Parathyroid adenoma (tissue), 2 donors: ENCODE data around the gene ASPDH.

Source experiments
- H2AFZ ChIP-seq: fragments of 300-600 bp; sonication (generic); one replicate; pipeline ENCODE4 v1.7.0; 2017; ENCODE audit warnings: antibody characterized with exemption, mild to moderate bottlenecking
- H3K27ac ChIP-seq: fragments of 300-600 bp; sonication (generic); one replicate; pipeline ENCODE4 v1.7.0; 2017
- H3K27me3 ChIP-seq: fragments of 300-600 bp; sonication (generic); one replicate; pipeline ENCODE4 v1.7.0; 2017; ENCODE audit warnings: low read length; ENCODE audit not compliant: control insufficient read depth, insufficient read depth
- H3K36me3 ChIP-seq: fragments of 300-600 bp; sonication (generic); one replicate; pipeline ENCODE4 v1.7.0; 2017; ENCODE audit warnings: low read length; ENCODE audit not compliant: control insufficient read depth, insufficient read depth
- H3K4me1 ChIP-seq: fragments of 300-600 bp; sonication (generic); one replicate; pipeline ENCODE4 v1.7.0; 2017; ENCODE audit warnings: control low read depth
- H3K4me2 ChIP-seq: fragments of 300-600 bp; sonication (generic); one replicate; pipeline ENCODE4 v1.7.0; 2017; ENCODE audit warnings: low read length
- H3K4me3 ChIP-seq: fragments of 300-600 bp; sonication (generic); one replicate; pipeline ENCODE4 v1.7.0; 2017; ENCODE audit warnings: low read depth, low read length
- H3K79me2 ChIP-seq: fragments of 300-600 bp; sonication (generic); one replicate; pipeline ENCODE4 v1.7.0; 2017; ENCODE audit warnings: control low read depth
- H3K9ac ChIP-seq: fragments of 300-600 bp; sonication (generic); one replicate; pipeline ENCODE4 v1.7.0; 2017; ENCODE audit warnings: mild to moderate bottlenecking
- H3K9me3 ChIP-seq: fragments of 300-600 bp; sonication (generic); one replicate; pipeline ENCODE4 v1.7.0; 2017; ENCODE audit warnings: low read length; ENCODE audit not compliant: control insufficient read depth
- CTCF ChIP-seq: fragments of 300-600 bp; sonication (generic); IDR thresholded peaks from one replicate; pipeline ENCODE4 v1.7.0; 2017; ENCODE audit warnings: antibody characterized with exemption, mild to moderate bottlenecking
- donor health status: primary hyperparathyroidism.

The ASPDH gene

DNA sequence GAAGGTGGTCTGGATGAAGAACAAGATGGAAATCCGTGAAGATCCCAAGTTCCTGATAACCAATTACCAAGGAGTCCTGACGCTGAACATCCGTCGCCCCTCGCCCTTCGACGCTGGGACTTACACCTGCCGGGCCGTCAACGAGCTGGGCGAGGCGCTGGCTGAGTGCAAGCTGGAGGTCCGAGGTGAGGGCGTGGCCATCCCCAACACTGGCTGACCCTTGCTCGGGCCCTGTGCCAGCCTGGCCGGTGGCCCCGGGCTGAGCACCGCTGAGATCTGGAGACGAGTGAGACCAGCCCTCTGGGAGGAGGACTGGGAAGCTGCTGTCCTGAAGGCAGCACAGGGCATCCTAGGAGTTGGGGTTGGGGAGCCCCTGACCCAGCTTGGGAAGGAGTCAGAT lies 49.4 kb downstream of the ASPDH start:
- H2AFZ ChIP-seq = no peak overlapping the region
- H3K79me2 ChIP-seq = no peaks in the 10 kb centered on the region
- H3K9me3 ChIP-seq = no peaks in the 10 kb centered on the region
- no peak overlapping the region for H3K4me2 ChIP-seq
- no peak overlapping the region for H3K9ac ChIP-seq
- no peak for TF ChIP-seq CTCF
- no peak overlapping the region for H3K27ac ChIP-seq
- no peak overlapping the region for H3K4me3 ChIP-seq
- H3K36me3 ChIP-seq = no peaks in the 10 kb centered on the region
- no peaks in the 10 kb centered on the region for H3K4me1 ChIP-seq
- H3K27me3 ChIP-seq = no peaks in the 10 kb centered on the region

- no peaks in the 10 kb centered on the region for H3K4me1 ChIP-seq
- no peak overlapping the region for H2AFZ ChIP-seq
- H3K4me2 ChIP-seq = no peak overlapping the region
- no peak overlapping the region for H3K4me3 ChIP-seq
- TF ChIP-seq CTCF = no peak
- H3K36me3 ChIP-seq = no peaks in the 10 kb centered on the region
- H3K9me3 ChIP-seq = no peaks in the 10 kb centered on the region
- no peaks in the 10 kb centered on the region for H3K79me2 ChIP-seq
- no peak overlapping the region for H3K27ac ChIP-seq
- no peaks in the 10 kb centered on the region for H3K27me3 ChIP-seq
- no peak overlapping the region for H3K9ac ChIP-seq
Observed at GRCh38 chr19:50462970-50463369, 50.7 kb downstream of the ASPDH start.
